DND-41 (cell line): ENCODE results near the gene SEMA5A.

Experiments
- ATAC-seq: fragments of 200-7000 bp; cut with Tn5 transposase; 3 replicates; pipeline ENCODE4 v1.9.1; 2021; ENCODE audit warnings: low read depth; ENCODE audit not compliant: insufficient read depth
- DNase-seq: peaks from one replicate; pipeline ENCODE4 v3.0.0-alpha.2; 2020
- H2AFZ ChIP-seq: 2 replicates; pipeline ENCODE4 v1.6.0; 2012; ENCODE audit warnings: low read depth, low read length
- H3K27ac ChIP-seq: 2 replicates; pipeline ENCODE4 v1.5.1; 2012; ENCODE audit warnings: low read length, inconsistent platforms
- H3K27me3 ChIP-seq: fragments of 200-600 bp; sonication (generic); 2 replicates; pipeline ENCODE4 v1.6.0; 2012; ENCODE audit warnings: low read length, mild to moderate bottlenecking, inconsistent platforms; ENCODE audit not compliant: insufficient read depth, poor library complexity
- H3K36me3 ChIP-seq: 2 replicates; pipeline ENCODE4 v1.5.1; 2012; ENCODE audit warnings: low read length, inconsistent platforms; ENCODE audit not compliant: insufficient read depth
- H3K4me1 ChIP-seq: 2 replicates; pipeline ENCODE4 v1.5.1; 2012; ENCODE audit warnings: mild to moderate bottlenecking, low read length; ENCODE audit not compliant: insufficient read depth
- H3K4me2 ChIP-seq: 2 replicates; pipeline ENCODE4 v1.6.0; 2012; ENCODE audit warnings: mild to moderate bottlenecking, moderate library complexity, low read length, inconsistent platforms; ENCODE audit not compliant: insufficient read depth
- H3K4me3 ChIP-seq, 2 experiments: fragments of 200-600 bp in 1 of 2; shearing (Covaris generic) in 1 of 2; 2 replicates each; pipeline ENCODE4 v1.5.1; 2012 to 2016; ENCODE audit warnings: inconsistent platforms in 2 of 2, low read length in 2 of 2, mild to moderate bottlenecking in 2 of 2, low read depth in 1 of 2, moderate library complexity in 1 of 2
- H3K79me2 ChIP-seq: 2 replicates; pipeline ENCODE4 v1.6.0; 2012; ENCODE audit warnings: low read length, inconsistent platforms; ENCODE audit not compliant: insufficient read depth
- H3K9ac ChIP-seq: 2 replicates; pipeline ENCODE4 v1.6.0; 2012; ENCODE audit warnings: low read depth, mild to moderate bottlenecking, inconsistent platforms, low read length, moderate library complexity
- H3K9me3 ChIP-seq: 2 replicates; pipeline ENCODE4 v1.5.1; 2012; ENCODE audit warnings: low read length, moderate library complexity, mild to moderate bottlenecking, inconsistent platforms; ENCODE audit not compliant: insufficient read depth, severe bottlenecking
- H4K20me1 ChIP-seq: 2 replicates; pipeline ENCODE4 v1.6.0; 2012; ENCODE audit warnings: low read length; ENCODE audit not compliant: insufficient read depth
- CTCF ChIP-seq: IDR thresholded peaks from 2 replicates; pipeline ENCODE4 v1.5.1; 2012; ENCODE audit warnings: borderline replicate concordance, low read length, moderate library complexity, mild to moderate bottlenecking; ENCODE audit not compliant: poor library complexity, severe bottlenecking; ENCODE audit errors: extremely low read depth
- EZH2 ChIP-seq: IDR thresholded peaks from 3 replicates; pipeline ENCODE4 v1.6.1; 2012; ENCODE audit warnings: borderline replicate concordance, low read depth, mild to moderate bottlenecking, moderate library complexity, low read length, inconsistent platforms; ENCODE audit not compliant: severe bottlenecking

SEMA5A gene

GRCh38 chr5:9502864-9503263 is 43.0 kb downstream of the SEMA5A start:
- ATAC-seq (no peak), DNase-seq (no peak)
- H3K27me3 ChIP-seq, result peaks cover 5% of the 10 kb centered on the region
- no peak overlapping the region for H3K9ac ChIP-seq
- H3K4me3 ChIP-seq, result no peak overlapping the region
- H3K4me1 ChIP-seq, result no peaks in the 10 kb centered on the region
- H4K20me1 ChIP-seq, result no peaks in the 10 kb centered on the region
- no peak overlapping the region for H3K27ac ChIP-seq
- no peaks in the 10 kb centered on the region for H3K9me3 ChIP-seq
- no peaks in the 10 kb centered on the region for H3K36me3 ChIP-seq
- no peaks in the 10 kb centered on the region for H3K79me2 ChIP-seq
- TF ChIP-seq CTCF (no peak), EZH2 (no peak)
- H2AFZ ChIP-seq, result no peak overlapping the region
- H3K4me2 ChIP-seq, result no peak overlapping the region

GRCh38 chr5:9502050-9502834 is 43.6 kb downstream of the SEMA5A start:
- Histone ChIP-seq H3K4me2 (no peak overlapping the region), H3K36me3 (no peaks in the 10 kb centered on the region), H3K79me2 (no peaks in the 10 kb centered on the region), H3K4me1 (no peaks in the 10 kb centered on the region), H4K20me1 (no peaks in the 10 kb centered on the region), H3K27me3 (peaks cover 5% of the 10 kb centered on the region), H3K9me3 (no peaks in the 10 kb centered on the region), H2AFZ (no peak overlapping the region), H3K4me3 (no peak overlapping the region), H3K9ac (no peak overlapping the region), H3K27ac (no peak overlapping the region)
- no peak for ATAC-seq
- no peak for TF ChIP-seq CTCF
- no peak for TF ChIP-seq EZH2
- DNase-seq, result no peak

- no peak overlapping the region for H3K4me2 ChIP-seq
- no peak overlapping the region for H3K27ac ChIP-seq
- no peaks in the 10 kb centered on the region for H3K79me2 ChIP-seq
- TF ChIP-seq EZH2 (no peak), CTCF (no peak)
- no peaks in the 10 kb centered on the region for H3K4me1 ChIP-seq
- no peak overlapping the region for H2AFZ ChIP-seq
- ATAC-seq, result no peak
- H3K9me3 ChIP-seq, result no peaks in the 10 kb centered on the region
- H3K27me3 ChIP-seq, result peaks cover 5% of the 10 kb centered on the region
- H3K9ac ChIP-seq, result no peak overlapping the region
- H3K4me3 ChIP-seq, result no peak overlapping the region
- no peaks in the 10 kb centered on the region for H4K20me1 ChIP-seq
- no peaks in the 10 kb centered on the region for H3K36me3 ChIP-seq
- DNase-seq, result no peak
Measured at GRCh38 chr5:9500625-9501024, 45.2 kb downstream of the SEMA5A start.

- no peak overlapping the region for H3K9ac ChIP-seq
- no peak overlapping the region for H2AFZ ChIP-seq
- H3K4me2 ChIP-seq, result no peak overlapping the region
- no peaks in the 10 kb centered on the region for H3K79me2 ChIP-seq
- H3K4me3 ChIP-seq, result no peak overlapping the region
- H3K36me3 ChIP-seq, result no peaks in the 10 kb centered on the region
- no peak overlapping the region for H3K27ac ChIP-seq
- H3K27me3 ChIP-seq, result peaks cover 5% of the 10 kb centered on the region
- H3K4me1 ChIP-seq, result no peaks in the 10 kb centered on the region
- DNase-seq, result no peak
- no peaks in the 10 kb centered on the region for H4K20me1 ChIP-seq
- H3K9me3 ChIP-seq, result no peaks in the 10 kb centered on the region
- TF ChIP-seq EZH2, result no peak
- TF ChIP-seq CTCF, result no peak
- no peak for ATAC-seq
Measured at GRCh38 chr5:9500193-9500592, 45.7 kb downstream of the SEMA5A start.
